ENCODE results near the gene EOMES. TPM values are rescaled to one million over a fixed set of nuclear protein-coding genes. Genes with fewer than 3 reads are reported as not detected.
A peak's percentile ranks its signal among the peaks of the same experiment; 100 is the strongest.

The EOMES gene
- total and polyA plus RNA-seq, 2 of the 4 experiments (the other 2 are of a cell fraction) = not detected

GRCh38 chr3:27713078-27713423 is 9.1 kb downstream of the EOMES start:
- no peak overlapping the region for H3K14ac ChIP-seq (replicated peaks; ENCODE audit: low read depth, low read length)
- H4K5ac ChIP-seq (ENCODE audit: low read depth, low read length) = no peak overlapping the region
- no peak overlapping the region for H2BK20ac ChIP-seq (ENCODE audit: low read depth, low read length)
- WGBS, 2 experiments (ENCODE audit: extremely low coverage in 2 of 2, insufficient read length in 1 of 2) = no CpG with 5 or more reads among the region's 18 CpGs
- H3K27me3 ChIP-seq (ENCODE audit: control insufficient read depth, insufficient read depth, low read length) = peaks cover 62% of the 10 kb centered on the region
- no peaks in the 10 kb centered on the region for H3K9me3 ChIP-seq (ENCODE audit: control insufficient read depth, insufficient read depth, low read length)
- no peak overlapping the region for H2AK9ac ChIP-seq (replicated peaks; ENCODE audit: low read depth, low read length, poor library complexity)
- no peak overlapping the region for H2BK120ac ChIP-seq (ENCODE audit: low read depth, low read length)
- H3K4me1 ChIP-seq (ENCODE audit: control insufficient read depth, insufficient read depth, low read length) = peaks cover 6% of the 10 kb centered on the region; the same call in 1 of the 2 replicates
- in situ Hi-C loops (cut with MboI; ENCODE audit: low sequenced_read_pairs) (loop anchor here (5.0 kb wide), 1 partner anchor 609 kb away; no protein-coding TSS in a partner anchor), dilution Hi-C loops (cut with HindIII; ENCODE audit: low sequenced_read_pairs, unreplicated experiment) (no loop called here), intact Hi-C loops (cut with micrococcal nuclease) (loop anchor here (5.0 kb wide), 1 partner anchor 529 kb away; the partner anchor contains the start of gene CMC1)
- ChIA-PET POLR2A (ENCODE audit: unreplicated experiment) (no interaction called here), CTCF (interaction anchor here (0.5 to 2.1 kb wide), 10 partner anchors 9 to 615 kb away, joined by 3 to 13 read pairs (median 3); partner anchors contain the start of gene EOMES)
- no peak overlapping the region for H3K18ac ChIP-seq (ENCODE audit: low read depth, low read length)
- peak overlapping the region; percentile 39 for H3K4me3 ChIP-seq (ENCODE audit: insufficient read depth, low read depth, low read length)
- DNase-seq (no peak), ATAC-seq (ENCODE audit: low read depth) (peak; percentile 22)
- no TSS peak for BruUV-seq (replicated peaks)
- TF ChIP-seq NFE2L2 (IDR thresholded peaks at IDR 0.05; ENCODE audit: low read depth, low read length) (no peak), CEBPB (IDR thresholded peaks at IDR 0.05; ENCODE audit: low read depth, low read length) (no peak), RAD21 (IDR thresholded peaks at IDR 0.05; ENCODE audit: low read length) (no peak), RCOR1 (IDR thresholded peaks at IDR 0.05; ENCODE audit: insufficient replicate concordance, low read length) (no peak), MAFK (IDR thresholded peaks at IDR 0.05; ENCODE audit: low read depth, low read length) (no peak)
- TF ChIP-seq, protein P1, sequence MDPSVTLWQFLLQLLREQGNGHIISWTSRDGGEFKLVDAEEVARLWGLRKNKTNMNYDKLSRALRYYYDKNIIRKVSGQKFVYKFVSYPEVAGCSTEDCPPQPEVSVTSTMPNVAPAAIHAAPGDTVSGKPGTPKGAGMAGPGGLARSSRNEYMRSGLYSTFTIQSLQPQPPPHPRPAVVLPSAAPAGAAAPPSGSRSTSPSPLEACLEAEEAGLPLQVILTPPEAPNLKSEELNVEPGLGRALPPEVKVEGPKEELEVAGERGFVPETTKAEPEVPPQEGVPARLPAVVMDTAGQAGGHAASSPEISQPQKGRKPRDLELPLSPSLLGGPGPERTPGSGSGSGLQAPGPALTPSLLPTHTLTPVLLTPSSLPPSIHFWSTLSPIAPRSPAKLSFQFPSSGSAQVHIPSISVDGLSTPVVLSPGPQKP (IDR thresholded peaks at IDR 0.05; ENCODE audit: borderline replicate concordance, low read depth, low read length) = no peak
- no peak overlapping the region for H3K23ac ChIP-seq (ENCODE audit: low read depth, low read length)
- H2BK15ac ChIP-seq (ENCODE audit: low read depth, low read length) = no peak overlapping the region
- H4K20me1 ChIP-seq (ENCODE audit: insufficient read depth, low read length) = no peaks in the 10 kb centered on the region
- no peak overlapping the region for H3K56ac ChIP-seq (ENCODE audit: extremely low read depth, insufficient read depth, low read length)
- H2AFZ ChIP-seq (replicated peaks; ENCODE audit: low read length, poor library complexity) = peak overlapping the region; percentile 75
- H2AK5ac ChIP-seq (ENCODE audit: low read depth, low read length) = no peak overlapping the region
- no peaks in the 10 kb centered on the region for H3K9me1 ChIP-seq (ENCODE audit: insufficient read depth, low read length)
- H4K91ac ChIP-seq (ENCODE audit: insufficient read depth, low read depth, low read length) = no peak overlapping the region
- peak overlapping the region; percentile 95 for H3K4me2 ChIP-seq (ENCODE audit: low read depth, low read length)
- H3K4ac ChIP-seq (ENCODE audit: low read depth, low read length) = no peak overlapping the region
- no peaks in the 10 kb centered on the region for H3K79me1 ChIP-seq (ENCODE audit: low read depth in 1 of 2, low read length in 2 of 2)
- no peaks in the 10 kb centered on the region for H3K36me3 ChIP-seq (ENCODE audit: control insufficient read depth, insufficient read depth, low read length)
- H4K8ac ChIP-seq (ENCODE audit: low read depth in 2 of 2, low read length in 2 of 2) = no peak overlapping the region
- no peak overlapping the region for H3K27ac ChIP-seq (ENCODE audit: insufficient read depth, low read length)
- no peak overlapping the region for H3K9ac ChIP-seq (ENCODE audit: low read depth, low read length)
- H2BK5ac ChIP-seq (ENCODE audit: low read depth, low read length, poor library complexity, severe bottlenecking) = no peak overlapping the region
